Thyroid gland (tissue), 4 donors: ENCODE results near the gene SLC30A9. TPM values are rescaled to one million over a fixed set of nuclear protein-coding genes. Genes with fewer than 3 reads are reported as not detected.

Experiments used
- DNase-seq, 2 donors: peaks; one replicate each; pipeline ENCODE4 v3.0.0-alpha.2; 2019
- H3K27ac ChIP-seq, 3 donors: fragments of 200-600 bp; sonication (generic); 1 replicate in 2 of 3; 2 replicates in 1 of 3; pipeline ENCODE4 v1.5.1; 2016 to 2019; ENCODE audit warnings: mild to moderate bottlenecking in 1 of 3, moderate library complexity in 1 of 3
- H3K27me3 ChIP-seq: fragments of 200-600 bp; sonication (generic); one replicate; pipeline ENCODE4 v1.5.1; 2019
- H3K36me3 ChIP-seq, 2 donors: fragments of 200-600 bp; sonication (generic); one replicate each; pipeline ENCODE4 v1.5.1; 2016 to 2019
- H3K4me1 ChIP-seq, 2 donors: fragments of 200-600 bp; sonication (generic); one replicate each; pipeline ENCODE4 v1.5.1; 2017 to 2019
- H3K4me3 ChIP-seq, 3 donors: fragments of 200-600 bp; sonication (generic); replicated peaks in 1 of 3; 1 replicate in 2 of 3; 2 replicates in 1 of 3; pipeline ENCODE4 v1.5.1; 2016; ENCODE audit warnings: mild to moderate bottlenecking in 1 of 3
- H3K9me3 ChIP-seq: fragments of 200-600 bp; sonication (generic); one replicate; pipeline ENCODE4 v1.5.1; 2017
- CTCF ChIP-seq, 6 experiments: fragments of 200-600 bp in 3 of 6; fragments of 450-650 bp in 3 of 6; sonication (generic) in 3 of 6; IDR thresholded peaks; one replicate each; pipeline ENCODE4 v1.5.1; 2016 to 2019; ENCODE audit warnings: antibody characterized with exemption in 6 of 6, mild to moderate bottlenecking in 2 of 6, inconsistent platforms in 1 of 6, moderate library complexity in 1 of 6
- POLR2A ChIP-seq, 2 donors: fragments of 450-650 bp; IDR thresholded peaks; one replicate each; pipeline ENCODE4 v1.6.1; 2017; ENCODE audit warnings: antibody characterized with exemption in 2 of 2, mild to moderate bottlenecking in 2 of 2, moderate library complexity in 1 of 2
- WGBS, 2 donors: methylation state at CpG; one replicate each; pipeline ENCODE4 v1.1.5; 2017; 5-methylcytosine and 5-hydroxymethylcytosine counted together
- intact Hi-C: fragments of 100-400 bp; cut with DNase I; formaldehyde crosslinking; loops from one replicate; pipeline ENCODE4 v1.15.1; 2023
- total RNA-seq, 4 donors: library from RNA; depleted of rRNA; stranded (reverse); fragments of >200 nt; gene quantifications; one replicate each; pipeline ENCODE4 v1.2.3, GENCODE V29; 2016

SLC30A9 gene
- total RNA-seq, 4 donors from 2014 or later = 75.6 to 158 (median 116) TPM

- WGBS, 2 donors = 94 to 97% methylated on average over 2 of the region's 2 CpGs
- H3K4me1 ChIP-seq = no peaks in the 10 kb centered on the region
- no peak for DNase-seq
- no peak overlapping the region for H3K27ac ChIP-seq
- no peak overlapping the region for H3K4me3 ChIP-seq
- intact Hi-C loops = no loop called here
- no peak for TF ChIP-seq CTCF (IDR thresholded peaks at IDR 0.05)
- TF ChIP-seq POLR2A (IDR thresholded peaks at IDR 0.05) = no peak
- no peaks in the 10 kb centered on the region for H3K9me3 ChIP-seq
- peaks cover 5 to 10% of the 10 kb centered on the region in 2 donors for H3K36me3 ChIP-seq
- no peaks in the 10 kb centered on the region for H3K27me3 ChIP-seq
Observed at GRCh38 chr4:42018451-42018850, 28.1 kb downstream of the SLC30A9 start.

GRCh38 chr4:42048394-42048793, 58.1 kb downstream of the SLC30A9 start:
- Histone ChIP-seq H3K4me3 (no peak overlapping the region), H3K4me1 (no peaks in the 10 kb centered on the region), H3K36me3 (no peaks in the 10 kb centered on the region), H3K27ac (no peak overlapping the region), H3K27me3 (no peaks in the 10 kb centered on the region), H3K9me3 (no peaks in the 10 kb centered on the region)
- intact Hi-C loops = no loop called here
- 50 to 51% methylated on average over 1 of the region's 1 CpG for whole genome bisulfite sequencing, 2 donors
- TF ChIP-seq CTCF (IDR thresholded peaks at IDR 0.05) (no peak), POLR2A (IDR thresholded peaks at IDR 0.05) (no peak)
- no peak for DNase-seq

- Histone ChIP-seq H3K9me3 (no peaks in the 10 kb centered on the region), H3K4me3 (no peak overlapping the region), H3K27ac (no peak overlapping the region), H3K4me1 (no peaks in the 10 kb centered on the region), H3K27me3 (no peaks in the 10 kb centered on the region), H3K36me3 (no peaks in the 10 kb centered on the region)
- WGBS, 2 donors = 96 to 97% methylated on average over 3 of the region's 3 CpGs
- DNase-seq = no peak
- intact Hi-C loops = no loop called here
- TF ChIP-seq CTCF (IDR thresholded peaks at IDR 0.05) (no peak), POLR2A (IDR thresholded peaks at IDR 0.05) (no peak)
Observed at GRCh38 chr4:42050516-42051249, 60.4 kb downstream of the SLC30A9 start.

GRCh38 chr4:42066402-42066801, 76.1 kb downstream of the SLC30A9 start:
- peaks cover 6 to 11% of the 10 kb centered on the region in 2 donors for H3K36me3 ChIP-seq
- no peaks in the 10 kb centered on the region for H3K4me1 ChIP-seq
- no peak for DNase-seq
- no peak overlapping the region for H3K4me3 ChIP-seq
- 97% methylated on average over 2 of the region's 2 CpGs for WGBS, 2 donors
- no peaks in the 10 kb centered on the region for H3K9me3 ChIP-seq
- intact Hi-C loops = no loop called here
- no peak overlapping the region for H3K27ac ChIP-seq
- no peak for TF ChIP-seq CTCF (IDR thresholded peaks at IDR 0.05)
- H3K27me3 ChIP-seq = no peaks in the 10 kb centered on the region

GRCh38 chr4:42067264-42067663, 76.9 kb downstream of the SLC30A9 start:
- Histone ChIP-seq H3K27me3 (no peaks in the 10 kb centered on the region), H3K9me3 (no peaks in the 10 kb centered on the region), H3K27ac (no peak overlapping the region), H3K4me3 (no peak overlapping the region), H3K36me3 (peaks cover 6 to 11% of the 10 kb centered on the region in 2 donors), H3K4me1 (no peaks in the 10 kb centered on the region)
- WGBS, 2 donors = 48 to 49% methylated on average over 2 of the region's 2 CpGs
- no peak for TF ChIP-seq POLR2A (IDR thresholded peaks at IDR 0.05)
- TF ChIP-seq CTCF (IDR thresholded peaks at IDR 0.05) = no peak
- intact Hi-C loops = no loop called here
- DNase-seq = no peak
